ENCODE measurements around the gene OLFML2A.
"Not testable (repeated sequence)": the region's sequence is repeated elsewhere in the genome, so short reads cannot be mapped to it uniquely, and the experiment has no call there.

OLFML2A gene

DNA sequence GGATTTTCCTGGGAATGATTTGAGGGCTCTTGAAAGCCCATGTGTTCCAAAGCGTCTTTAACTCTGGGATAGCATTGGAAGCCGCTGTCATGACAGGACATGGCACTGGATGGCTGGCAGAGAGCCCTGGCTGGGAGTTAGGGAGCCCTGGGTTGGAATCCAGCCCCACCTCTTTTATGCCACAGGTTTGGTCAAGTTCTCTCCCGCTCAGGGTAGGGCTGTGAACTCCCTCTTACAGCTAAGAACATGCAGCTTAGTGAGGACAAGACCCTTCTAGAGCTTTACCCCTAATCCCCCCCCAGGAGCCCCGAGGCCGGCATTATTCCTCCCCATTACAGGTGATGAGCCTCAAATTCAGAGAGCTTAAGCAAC, 37.2 kb downstream of the OLFML2A start:
- Histone ChIP-seq H3K36me3 (ENCODE audit: insufficient read depth, low read length) (no peaks in the 10 kb centered on the region), H2AFZ (ENCODE audit: low read depth, low read length) (no peak overlapping the region), H3K4me1 (ENCODE audit: insufficient read depth, low read length) (peaks cover 28% of the 10 kb centered on the region), H3K9me3 (ENCODE audit: low read length) (no peaks in the 10 kb centered on the region), H3K27me3 (ENCODE audit: insufficient read depth, low read length) (no peaks in the 10 kb centered on the region), H3K4me3 (ENCODE audit: low read length) (no peak overlapping the region)

DNA sequence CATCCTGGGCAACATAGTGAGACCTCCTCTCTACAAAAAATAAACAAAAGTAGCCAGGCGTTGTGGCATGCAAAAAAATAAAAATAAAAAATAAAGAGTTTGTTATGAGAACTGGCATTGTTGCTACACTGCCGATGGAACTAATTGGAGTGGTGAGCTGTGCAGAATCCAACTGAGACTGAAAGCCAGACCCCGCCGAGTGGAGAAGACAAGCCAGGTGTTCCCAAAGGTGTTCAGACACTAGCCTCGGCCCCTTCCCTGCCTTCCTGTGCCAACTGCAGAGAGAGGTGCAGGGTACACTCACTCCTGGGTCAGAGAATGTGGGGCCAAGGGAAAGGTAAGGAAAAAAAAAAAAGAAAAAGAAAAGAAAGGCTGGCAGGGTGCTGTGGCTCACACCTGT, 38.7 kb downstream of the OLFML2A start:
- Histone ChIP-seq H3K9me3 (ENCODE audit: low read length) (no peaks in the 10 kb centered on the region), H3K4me1 (ENCODE audit: insufficient read depth, low read length) (peaks cover 24% of the 10 kb centered on the region), H2AFZ (ENCODE audit: low read depth, low read length) (no peak overlapping the region), H3K4me3 (ENCODE audit: low read length) (no peak overlapping the region), H3K27me3 (ENCODE audit: insufficient read depth, low read length) (no peaks in the 10 kb centered on the region), H3K36me3 (ENCODE audit: insufficient read depth, low read length) (no peaks in the 10 kb centered on the region)

DNA sequence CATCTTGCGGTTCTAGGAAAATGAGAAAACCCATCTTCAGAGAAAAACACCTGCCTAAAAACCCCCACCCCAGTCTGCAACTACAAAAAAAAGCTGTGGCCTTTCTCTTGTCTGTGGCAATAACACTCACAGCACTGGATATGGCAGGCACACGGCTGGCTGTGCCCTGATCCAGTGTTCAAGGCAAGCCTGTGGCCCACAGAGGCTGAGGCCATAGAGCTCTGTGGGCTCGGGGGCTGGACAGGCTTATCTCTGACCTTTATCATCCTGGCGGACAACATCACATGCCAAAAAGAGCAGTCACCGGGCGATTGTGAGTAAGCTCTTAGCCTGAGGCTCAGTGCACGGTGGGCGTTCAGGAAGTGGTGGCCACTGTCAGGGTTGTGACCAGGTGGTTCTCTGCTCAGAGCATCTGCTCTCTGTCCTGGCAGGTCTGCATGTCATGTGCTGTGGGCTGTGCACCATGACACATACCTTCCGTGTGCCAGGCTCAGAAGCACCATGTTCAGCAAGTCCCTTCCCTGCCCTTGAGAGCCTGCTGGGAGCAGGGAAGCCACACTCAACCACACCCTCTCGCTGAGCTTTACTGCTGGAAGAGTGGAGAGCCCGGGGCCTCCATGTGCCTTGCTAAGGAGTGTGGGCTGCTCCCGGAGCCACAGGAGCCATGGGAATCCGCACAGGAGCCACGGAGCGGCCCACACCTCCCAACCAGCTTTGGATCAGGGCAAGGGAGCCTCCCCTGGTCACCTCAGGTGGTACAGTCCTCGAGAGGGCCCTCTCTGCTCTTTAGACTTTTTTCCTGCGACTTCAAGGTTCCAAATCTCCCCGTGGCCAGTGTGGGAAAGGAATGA, 41.7 kb downstream of the OLFML2A start:
- no peaks in the 10 kb centered on the region for H3K36me3 ChIP-seq (ENCODE audit: insufficient read depth, low read length)
- no peaks in the 10 kb centered on the region for H3K27me3 ChIP-seq (ENCODE audit: insufficient read depth, low read length)
- H3K9me3 ChIP-seq (ENCODE audit: low read length): no peaks in the 10 kb centered on the region
- H3K4me1 ChIP-seq (ENCODE audit: insufficient read depth, low read length): no peaks in the 10 kb centered on the region
- no peak overlapping the region for H3K4me3 ChIP-seq (ENCODE audit: low read length)
- no peak overlapping the region for H2AFZ ChIP-seq (ENCODE audit: low read depth, low read length)

DNA sequence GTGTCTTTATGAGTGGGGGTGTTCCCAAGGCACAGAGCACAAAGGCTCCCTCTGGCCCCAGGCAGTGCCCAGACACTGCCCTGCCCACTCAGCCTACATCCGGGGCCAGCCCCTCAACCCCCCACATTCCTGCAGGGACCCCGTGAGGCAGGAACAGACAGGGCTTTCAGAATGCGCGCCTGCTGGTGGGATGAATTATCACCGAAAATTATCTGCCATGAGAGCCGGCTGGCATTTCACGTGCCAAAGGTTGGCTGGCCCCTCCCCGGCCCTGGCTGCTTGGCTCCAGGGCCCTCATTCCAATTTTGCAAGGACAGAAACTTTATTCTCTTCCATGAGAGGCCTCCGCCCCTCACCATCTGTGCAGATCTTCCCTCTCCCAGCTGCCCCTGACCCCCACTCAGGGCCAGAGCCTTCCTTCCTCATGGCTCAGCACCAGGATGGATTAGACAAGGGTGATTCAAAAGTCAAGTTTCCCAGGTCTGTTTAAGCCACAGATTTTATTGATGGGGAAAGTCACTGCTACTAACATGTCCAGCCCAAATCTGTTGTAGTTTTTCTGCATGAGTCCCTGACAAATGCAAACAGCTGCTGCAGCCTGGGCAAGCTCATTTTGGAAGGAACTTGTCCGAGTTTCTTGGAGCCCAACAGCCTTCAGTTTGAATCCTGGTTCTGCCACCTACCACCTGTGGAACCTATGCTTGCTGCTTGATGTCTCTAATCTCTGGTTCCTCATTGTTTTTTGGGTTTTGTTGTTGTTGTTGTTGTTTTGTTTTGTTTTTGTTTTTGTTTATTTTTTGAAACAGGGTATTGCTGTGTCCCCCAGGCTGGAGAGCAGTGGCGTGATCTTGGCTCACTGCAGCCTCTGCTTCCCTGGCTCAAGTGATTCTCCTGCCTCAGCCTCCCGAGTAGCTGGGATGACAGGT, 44.0 kb downstream of the OLFML2A start:
- Histone ChIP-seq H3K4me1 (ENCODE audit: insufficient read depth, low read length) (no peaks in the 10 kb centered on the region), H3K27me3 (ENCODE audit: insufficient read depth, low read length) (no peaks in the 10 kb centered on the region), H3K9me3 (ENCODE audit: low read length) (no peaks in the 10 kb centered on the region), H3K36me3 (ENCODE audit: insufficient read depth, low read length) (no peaks in the 10 kb centered on the region), H3K4me3 (ENCODE audit: low read length) (no peak overlapping the region), H2AFZ (ENCODE audit: low read depth, low read length) (no peak overlapping the region)

DNA sequence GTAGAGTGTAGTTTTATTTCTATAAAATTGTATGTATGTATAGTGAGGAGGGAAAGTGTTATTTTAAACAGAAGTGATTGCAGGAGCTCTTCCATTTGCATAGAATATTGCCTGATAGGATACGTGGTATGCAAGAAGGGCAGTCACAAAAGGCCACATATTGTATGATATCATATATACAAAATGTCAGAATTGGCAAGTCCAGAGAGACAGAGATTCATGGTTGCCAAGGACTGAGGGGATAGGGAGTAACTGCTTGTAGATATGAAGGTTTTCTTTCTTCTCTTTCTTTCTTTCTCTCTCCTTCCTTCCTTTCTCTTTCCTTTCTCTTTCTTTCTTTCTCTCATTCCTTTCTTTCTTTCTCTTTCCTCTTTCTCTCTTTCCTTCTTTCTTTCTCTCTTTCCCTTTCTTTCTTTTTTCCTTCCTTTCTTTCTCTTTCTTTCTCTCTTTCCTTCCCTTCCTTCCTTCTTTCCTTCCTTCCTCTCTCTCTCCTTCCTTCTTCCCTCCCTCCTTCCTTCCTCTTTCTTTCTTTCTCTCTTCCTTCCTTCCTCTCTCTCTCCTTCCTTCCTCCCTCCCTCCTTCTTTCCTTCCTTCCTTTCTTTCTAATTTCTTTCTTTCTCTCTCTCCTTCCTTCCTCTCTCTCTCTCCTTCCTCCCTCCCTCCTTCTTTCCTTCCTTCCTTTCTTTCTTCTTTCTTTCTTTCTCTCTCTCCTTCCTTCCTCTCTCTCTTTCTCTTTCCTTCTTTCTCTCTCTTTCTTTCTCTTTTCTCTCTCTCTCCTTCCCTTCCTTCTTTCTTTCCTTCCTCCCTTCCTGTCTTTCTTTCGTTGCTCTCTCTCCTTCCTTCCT, 51.8 kb downstream of the OLFML2A start:
- H3K9me3 ChIP-seq (ENCODE audit: low read length): no peaks in the 10 kb centered on the region
- no peaks in the 10 kb centered on the region for H3K4me1 ChIP-seq (ENCODE audit: insufficient read depth, low read length)
- H3K36me3 ChIP-seq (ENCODE audit: insufficient read depth, low read length): no peaks in the 10 kb centered on the region
- H3K27me3 ChIP-seq (ENCODE audit: insufficient read depth, low read length): peaks cover 8% of the 10 kb centered on the region
- no peak overlapping the region for H2AFZ ChIP-seq (ENCODE audit: low read depth, low read length)
- no peak overlapping the region for H3K4me3 ChIP-seq (ENCODE audit: low read length)

DNA sequence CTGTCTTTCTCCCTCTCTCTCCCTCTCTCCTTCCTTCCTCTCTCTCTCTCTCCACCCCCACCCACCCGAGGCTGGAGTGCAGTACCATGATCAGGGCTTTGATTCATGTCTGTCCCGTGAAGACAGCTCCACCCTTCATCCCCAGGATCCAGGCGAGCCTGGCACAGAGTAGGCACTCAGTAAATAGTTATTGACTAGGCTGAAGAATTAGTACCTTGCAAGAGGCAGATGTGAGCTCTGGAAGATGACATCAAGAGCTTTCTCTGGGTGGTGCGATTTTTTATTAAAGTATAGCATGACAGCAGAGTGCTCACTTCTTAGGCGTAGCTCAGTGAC, 52.4 kb downstream of the OLFML2A start:
- Histone ChIP-seq H3K4me3 (ENCODE audit: low read length) (no peak overlapping the region), H3K27me3 (ENCODE audit: insufficient read depth, low read length) (peaks cover 8% of the 10 kb centered on the region), H2AFZ (ENCODE audit: low read depth, low read length) (no peak overlapping the region), H3K4me1 (ENCODE audit: insufficient read depth, low read length) (no peaks in the 10 kb centered on the region), H3K9me3 (ENCODE audit: low read length) (no peaks in the 10 kb centered on the region), H3K36me3 (ENCODE audit: insufficient read depth, low read length) (no peaks in the 10 kb centered on the region)

DNA sequence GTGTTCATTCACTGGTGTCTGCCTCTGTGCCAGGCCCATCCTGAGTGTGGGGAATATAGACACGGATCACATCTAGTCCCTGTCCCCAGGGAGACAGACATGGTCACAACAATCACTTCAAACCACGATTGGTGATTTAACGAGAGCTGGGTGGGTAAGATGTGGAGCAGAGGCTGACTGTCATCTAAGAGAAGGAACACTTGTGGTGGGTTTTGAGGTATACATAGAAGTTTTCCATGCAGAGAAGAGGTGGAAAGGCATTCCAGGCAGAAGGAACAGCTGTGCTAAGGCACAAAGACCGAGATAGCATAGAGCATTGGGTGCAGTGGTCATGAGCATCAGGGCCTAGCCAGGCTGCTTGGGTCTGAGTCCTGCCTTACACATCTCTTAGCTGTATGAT, 53.7 kb downstream of the OLFML2A start:
- no peaks in the 10 kb centered on the region for H3K4me1 ChIP-seq (ENCODE audit: insufficient read depth, low read length)
- H3K27me3 ChIP-seq (ENCODE audit: insufficient read depth, low read length): peaks cover 14% of the 10 kb centered on the region
- no peaks in the 10 kb centered on the region for H3K9me3 ChIP-seq (ENCODE audit: low read length)
- H3K4me3 ChIP-seq (ENCODE audit: low read length): no peak overlapping the region
- no peaks in the 10 kb centered on the region for H3K36me3 ChIP-seq (ENCODE audit: insufficient read depth, low read length)
- no peak overlapping the region for H2AFZ ChIP-seq (ENCODE audit: low read depth, low read length)

DNA sequence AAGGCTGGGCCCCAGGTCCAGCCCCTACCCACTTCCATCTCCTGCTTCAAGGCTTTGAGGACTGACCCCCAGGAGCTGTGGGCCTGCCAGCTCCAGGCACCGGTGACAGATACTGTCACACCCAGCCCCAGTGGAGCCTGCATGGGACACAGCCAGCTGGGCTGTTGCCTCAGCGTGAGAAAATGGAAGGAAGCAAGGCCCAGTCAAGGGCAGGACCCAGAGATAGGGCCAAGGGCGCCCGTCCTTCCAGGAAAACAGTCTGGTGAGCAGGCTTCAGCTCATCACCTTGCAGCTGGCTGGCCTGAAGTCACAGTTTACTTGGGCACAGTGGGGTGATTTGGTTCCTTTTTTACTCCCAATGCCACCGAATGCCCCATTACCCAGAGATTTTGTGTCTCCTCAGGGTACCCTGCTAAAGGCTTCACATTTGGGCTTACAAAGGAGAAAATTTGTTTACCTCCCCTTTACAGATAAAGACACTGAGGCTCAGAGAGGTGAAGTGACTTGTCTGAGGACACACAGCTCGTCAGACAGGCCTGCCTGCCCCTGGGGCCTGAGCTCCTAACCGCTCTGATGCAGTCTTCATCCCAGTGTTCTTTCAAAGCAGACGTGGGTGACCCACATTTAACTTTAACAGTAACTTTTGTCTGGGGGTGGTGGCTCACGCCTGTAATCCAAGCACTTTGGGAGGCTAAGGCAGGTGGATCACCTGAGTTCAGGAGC, 54.9 kb downstream of the OLFML2A start:
- H3K4me1 ChIP-seq (ENCODE audit: insufficient read depth, low read length): no peaks in the 10 kb centered on the region
- no peak overlapping the region for H3K4me3 ChIP-seq (ENCODE audit: low read length)
- H2AFZ ChIP-seq (ENCODE audit: low read depth, low read length): no peak overlapping the region
- H3K27me3 ChIP-seq (ENCODE audit: insufficient read depth, low read length): peaks cover 14% of the 10 kb centered on the region
- no peaks in the 10 kb centered on the region for H3K9me3 ChIP-seq (ENCODE audit: low read length)
- H3K36me3 ChIP-seq (ENCODE audit: insufficient read depth, low read length): no peaks in the 10 kb centered on the region

DNA sequence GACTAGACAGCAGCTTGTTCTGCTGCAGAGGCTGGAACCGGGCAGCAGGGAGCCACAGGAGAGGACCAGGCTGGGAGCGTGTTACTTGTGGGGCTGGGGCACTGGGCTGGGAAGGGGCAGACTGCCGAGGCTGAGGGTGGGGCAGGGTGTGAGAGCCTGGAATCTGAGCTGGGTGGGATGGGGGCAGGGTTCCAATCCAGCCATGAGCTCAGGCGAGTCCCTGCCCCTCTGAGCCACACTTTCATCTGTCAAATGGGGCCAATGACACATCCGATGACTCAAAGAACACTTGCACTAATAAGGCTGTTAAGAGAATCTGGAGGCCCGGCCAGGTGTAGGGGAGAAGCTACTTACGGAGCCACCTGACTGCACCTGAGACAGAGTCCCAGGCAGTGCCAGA, 57.7 kb downstream of the OLFML2A start:
- Histone ChIP-seq H3K27me3 (ENCODE audit: insufficient read depth, low read length) (peaks cover 14% of the 10 kb centered on the region), H3K4me1 (ENCODE audit: insufficient read depth, low read length) (no peaks in the 10 kb centered on the region), H3K9me3 (ENCODE audit: low read length) (no peaks in the 10 kb centered on the region), H3K36me3 (ENCODE audit: insufficient read depth, low read length) (no peaks in the 10 kb centered on the region), H2AFZ (ENCODE audit: low read depth, low read length) (no peak overlapping the region), H3K4me3 (ENCODE audit: low read length) (no peak overlapping the region)

DNA sequence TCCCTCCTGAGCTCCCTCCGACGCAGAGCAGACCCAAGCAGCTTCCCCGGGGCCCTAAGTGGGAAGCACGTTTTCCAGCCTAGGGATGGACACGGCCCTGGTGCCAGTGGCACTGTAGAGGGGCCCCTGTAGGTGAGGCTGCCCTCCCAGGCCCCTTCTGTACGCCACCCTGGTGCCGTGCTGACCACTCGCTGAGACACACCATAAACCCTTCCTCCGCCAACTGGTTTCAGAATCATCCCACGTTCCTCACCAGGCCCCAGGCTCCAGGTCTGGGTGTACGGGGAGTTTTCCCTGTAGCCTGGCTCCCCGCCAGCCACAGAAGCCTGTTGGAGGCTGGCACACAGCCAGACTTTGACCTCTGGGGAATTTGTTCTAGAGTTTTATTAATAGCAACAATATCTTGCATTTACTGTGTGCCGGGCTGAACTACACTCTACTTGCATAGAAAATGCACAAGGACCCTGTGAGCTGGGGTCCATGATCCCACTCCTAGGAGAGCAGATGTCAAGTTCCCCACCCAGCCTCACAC, 58.2 kb downstream of the OLFML2A start:
- Histone ChIP-seq H3K36me3 (ENCODE audit: insufficient read depth, low read length) (no peaks in the 10 kb centered on the region), H3K9me3 (ENCODE audit: low read length) (no peaks in the 10 kb centered on the region), H3K4me1 (ENCODE audit: insufficient read depth, low read length) (no peaks in the 10 kb centered on the region), H3K27me3 (ENCODE audit: insufficient read depth, low read length) (peaks cover 14% of the 10 kb centered on the region), H3K4me3 (ENCODE audit: low read length) (no peak overlapping the region), H2AFZ (ENCODE audit: low read depth, low read length) (no peak overlapping the region)

DNA sequence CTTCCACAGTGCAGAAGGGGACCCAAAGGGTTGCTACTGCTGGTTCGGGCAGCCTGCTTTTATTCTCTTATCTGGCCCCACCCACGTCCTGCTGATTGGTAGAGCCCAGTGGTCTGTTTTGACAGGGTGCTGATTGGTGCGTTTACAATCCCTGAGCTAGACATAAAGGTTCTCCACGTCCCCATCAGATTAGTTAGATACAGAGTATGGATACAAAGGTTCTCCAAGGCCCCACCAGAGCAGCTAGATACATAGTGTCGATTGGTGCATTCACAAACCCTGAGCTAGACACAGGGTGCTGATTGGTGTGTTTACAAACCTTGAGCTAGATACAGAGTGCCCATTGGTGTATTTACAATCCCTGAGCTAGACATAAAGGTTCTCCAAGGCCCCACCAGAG, 61.2 kb downstream of the OLFML2A start:
- H3K9me3 ChIP-seq (ENCODE audit: low read length); H3K27me3 ChIP-seq (ENCODE audit: insufficient read depth, low read length); H3K4me1 ChIP-seq (ENCODE audit: insufficient read depth, low read length); H2AFZ ChIP-seq (ENCODE audit: low read depth, low read length); H3K36me3 ChIP-seq (ENCODE audit: insufficient read depth, low read length); H3K4me3 ChIP-seq (ENCODE audit: low read length): not testable (repeated sequence)

DNA sequence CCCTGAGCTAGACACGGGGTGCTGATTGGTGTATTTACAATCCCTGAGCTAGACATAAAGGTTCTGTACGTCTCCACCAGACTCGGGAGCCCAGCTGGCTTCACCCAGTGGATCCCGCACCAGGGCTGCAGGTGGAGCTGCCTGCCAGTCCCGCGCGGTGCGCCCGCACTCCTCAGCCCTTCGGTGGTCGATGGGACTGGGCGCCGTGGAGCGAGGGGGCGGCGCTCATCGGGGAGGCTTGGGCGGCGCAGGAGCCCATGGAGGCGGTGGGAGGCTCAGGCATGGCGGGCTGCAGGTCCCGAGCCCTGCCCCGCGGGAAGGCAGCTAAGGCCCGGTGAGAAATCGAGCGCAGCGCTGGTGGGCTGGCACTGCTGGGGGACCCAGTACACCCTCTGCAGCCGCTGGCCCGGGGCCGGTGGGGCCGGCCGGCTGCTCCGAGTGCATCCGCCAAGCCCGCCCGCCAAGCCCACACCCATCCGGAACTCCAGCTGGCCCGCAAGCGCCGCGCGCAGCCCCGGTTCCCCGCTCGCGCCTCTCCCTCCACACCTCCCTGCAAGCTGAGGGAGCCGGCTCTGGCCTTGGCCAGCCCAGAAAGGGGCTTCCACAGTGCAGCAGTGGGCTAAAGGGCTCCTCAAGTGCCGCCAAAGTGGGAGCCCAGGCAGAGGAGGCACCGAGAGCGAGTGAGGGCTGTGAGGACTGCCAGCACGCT, 61.8 kb downstream of the OLFML2A start:
- H2AFZ ChIP-seq (ENCODE audit: low read depth, low read length); H3K9me3 ChIP-seq (ENCODE audit: low read length); H3K36me3 ChIP-seq (ENCODE audit: insufficient read depth, low read length); H3K27me3 ChIP-seq (ENCODE audit: insufficient read depth, low read length); H3K4me1 ChIP-seq (ENCODE audit: insufficient read depth, low read length); H3K4me3 ChIP-seq (ENCODE audit: low read length): not testable (repeated sequence)

All from neuron (in vitro differentiated cells).